GM19324 (cell line): ENCODE measurements around the gene KIF20A.
A peak's percentile ranks its signal among the peaks of the same experiment; 100 is the strongest.
"Not testable (repeated sequence)": the region's sequence is repeated elsewhere in the genome, so short reads cannot be mapped to it uniquely, and the experiment has no call there.

Experiments used
- ATAC-seq: cut with Tn5 transposase; IDR thresholded peaks from one replicate; pipeline ENCODE4 v1.9.1; 2021; ENCODE audit warnings: mild to moderate bottlenecking, moderate library complexity; ENCODE audit not compliant: unreplicated experiment, low FRiP score

Gene KIF20A

DNA sequence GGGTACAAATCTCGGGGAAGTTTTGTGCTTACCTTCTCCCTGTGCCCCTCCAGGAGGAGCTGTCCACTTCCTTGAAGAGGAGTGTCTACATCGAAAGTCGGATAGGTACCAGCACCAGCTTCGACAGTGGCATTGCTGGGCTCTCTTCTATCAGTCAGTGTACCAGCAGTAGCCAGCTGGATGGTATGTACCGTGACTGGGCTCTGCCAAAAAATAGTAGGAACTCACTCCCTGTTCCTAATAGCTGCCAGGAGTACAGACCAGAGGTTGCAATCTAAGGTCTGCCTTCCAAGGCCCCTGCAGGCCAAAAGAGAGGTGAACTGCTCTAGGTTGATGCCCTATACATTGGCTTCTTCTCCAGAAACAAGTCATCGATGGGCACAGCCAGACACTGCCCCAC is 3.9 kb downstream of the KIF20A start:
- ATAC-seq: no peak

DNA sequence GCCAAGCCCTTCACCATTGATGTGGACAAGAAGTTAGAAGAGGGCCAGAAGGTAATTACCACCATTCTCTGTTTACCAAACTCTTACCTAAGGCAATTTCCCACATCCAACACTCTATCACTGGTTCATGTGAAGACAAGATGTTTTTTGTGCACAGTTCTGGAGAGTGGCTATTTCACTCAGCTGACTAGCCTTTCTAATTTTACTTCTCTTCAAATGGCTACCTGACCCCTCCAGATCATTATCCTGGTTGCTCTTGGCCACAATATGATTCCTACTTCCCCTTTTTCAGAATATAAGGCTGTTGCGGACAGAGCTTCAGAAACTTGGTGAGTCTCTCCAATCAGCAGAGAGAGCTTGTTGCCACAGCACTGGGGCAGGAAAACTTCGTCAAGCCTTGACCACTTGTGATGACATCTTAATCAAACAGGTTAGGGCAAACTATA is 7.1 kb downstream of the KIF20A start:
- ATAC-seq: no peak

DNA sequence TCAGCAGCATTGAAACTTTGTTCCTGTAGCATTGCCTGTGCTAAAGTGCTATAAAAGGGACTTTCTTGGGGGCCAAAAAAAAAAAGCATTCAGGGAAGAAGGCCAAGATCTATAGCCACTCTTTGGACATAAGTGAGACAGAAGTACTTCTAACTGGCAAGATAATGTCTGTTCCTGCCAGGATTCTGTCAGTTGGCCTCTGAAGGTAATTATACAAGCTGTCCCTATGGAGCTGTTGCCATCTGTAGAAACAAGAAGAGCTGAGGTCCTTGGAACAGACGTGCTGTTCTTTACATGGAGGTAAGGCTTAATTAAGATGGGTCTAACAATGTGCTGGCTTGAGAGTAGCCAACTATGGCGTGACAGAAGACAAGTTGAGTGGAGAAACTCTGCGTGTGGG is 9.7 kb downstream of the KIF20A start:
- no peak for ATAC-seq

GRCh38 chr5:138192826-138193225 is 13.9 kb downstream of the KIF20A start:
- ATAC-seq: no peak

GRCh38 chr5:138193859-138194258 is 14.9 kb downstream of the KIF20A start:
- not testable (repeated sequence) for ATAC-seq

DNA sequence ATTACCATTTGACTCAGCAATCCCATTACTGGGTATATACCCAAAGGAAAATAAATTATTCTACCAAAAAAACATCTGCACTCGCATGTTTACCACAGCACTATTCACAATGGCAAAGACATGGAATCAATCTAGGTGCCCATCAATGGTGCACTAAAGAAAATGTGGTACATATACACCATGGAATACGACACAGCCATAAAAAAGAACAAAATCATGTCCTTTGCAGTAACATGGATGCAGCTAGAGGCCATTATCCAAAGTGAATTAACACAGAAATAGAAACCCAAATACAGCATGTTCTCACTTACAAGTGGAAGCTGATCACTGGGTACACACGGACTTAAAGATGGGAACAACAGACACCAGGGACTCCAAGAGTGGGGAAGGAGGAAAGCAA is 32.1 kb downstream of the KIF20A start:
- ATAC-seq: no peak

- peak; percentile 15 for ATAC-seq
These were observed 33.9 kb downstream of the KIF20A start for GRCh38 chr5:138212828-138213160.

DNA sequence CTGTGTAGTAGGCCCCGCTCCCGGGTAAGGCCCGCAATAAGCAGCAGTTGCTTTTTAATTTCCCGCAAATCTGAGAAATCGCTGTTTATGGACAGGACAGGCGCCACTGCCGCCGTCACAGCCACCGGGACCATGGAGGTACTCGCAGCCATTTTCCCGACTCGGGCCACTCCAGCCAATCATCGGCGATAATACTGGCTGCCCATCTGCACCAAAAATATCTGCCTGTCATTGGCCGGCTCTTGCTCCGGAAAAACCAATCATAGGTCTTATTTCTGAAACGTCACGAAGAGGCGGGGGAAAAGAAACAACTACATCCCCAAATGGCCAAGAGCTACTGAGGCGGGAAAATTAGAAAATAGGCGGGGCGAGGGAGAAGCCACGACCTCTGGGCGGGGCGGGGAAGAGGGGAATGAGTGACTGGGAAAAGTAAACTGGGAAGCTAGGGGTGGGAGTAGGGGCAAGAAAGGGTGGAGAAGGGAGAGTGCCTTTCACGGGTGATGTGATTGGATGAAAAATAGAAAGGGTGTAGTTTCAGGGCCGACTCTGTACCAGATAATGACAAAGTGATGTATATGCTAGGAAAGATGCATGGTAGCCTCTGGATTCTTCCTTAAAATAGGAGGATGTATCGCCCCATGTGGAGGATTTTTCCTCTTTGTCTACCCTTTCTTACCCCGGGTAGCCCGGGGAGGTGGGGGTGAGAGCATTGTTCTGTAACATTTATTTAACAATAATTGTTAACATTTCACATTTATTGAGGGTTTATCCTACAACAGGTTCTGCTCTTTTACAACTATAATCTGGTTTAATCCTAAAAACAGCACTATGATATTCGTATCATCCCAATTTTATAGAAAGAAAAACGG is 34.5 kb downstream of the KIF20A start, which contains the start of gene CDC23:
Gene CDC23 (minus strand): TSS at position 163 of the 869 bp plus-strand sequence. CDS start 11 bp downstream, at position 152.
- ATAC-seq: peak; percentile 97

DNA sequence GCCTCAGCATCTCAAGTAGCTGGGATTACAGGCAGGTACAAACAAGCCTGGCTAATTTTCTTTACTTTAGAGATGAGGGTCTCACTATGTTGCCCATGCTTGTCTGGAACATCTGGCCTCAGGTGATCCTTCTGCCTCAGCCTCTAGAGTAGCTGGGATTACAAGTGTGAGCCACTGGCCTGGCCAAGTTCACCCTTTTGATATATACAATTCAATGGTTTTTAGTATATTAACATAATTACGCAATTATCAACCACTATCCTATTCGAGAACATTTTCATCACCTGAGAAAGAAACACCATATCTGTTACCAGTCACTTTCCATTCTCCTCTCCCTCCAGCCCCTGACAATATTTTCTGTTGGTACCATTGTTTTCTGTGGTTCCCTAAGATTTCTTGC is 37.9 kb downstream of the KIF20A start:
- no peak for ATAC-seq

DNA sequence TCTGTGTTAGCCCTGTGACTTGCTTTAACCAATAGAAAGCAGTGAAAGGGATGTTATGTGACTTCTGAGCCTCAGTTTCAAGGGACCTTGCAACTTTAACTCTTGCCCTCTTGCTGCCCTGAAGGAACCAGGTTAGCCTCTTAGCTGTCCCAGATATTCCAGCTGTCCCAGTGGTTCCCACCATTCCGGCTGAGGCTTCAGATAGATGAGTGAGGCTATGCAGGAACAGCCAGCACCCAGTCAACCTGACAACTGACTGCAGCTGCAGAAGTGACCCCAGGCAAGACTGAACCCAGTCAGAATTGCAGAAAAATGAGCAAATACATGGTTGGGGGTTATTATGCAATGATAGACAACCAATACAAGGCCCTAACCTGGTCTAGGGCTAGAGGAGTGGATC is 44.6 kb downstream of the KIF20A start:
- no peak for ATAC-seq

DNA sequence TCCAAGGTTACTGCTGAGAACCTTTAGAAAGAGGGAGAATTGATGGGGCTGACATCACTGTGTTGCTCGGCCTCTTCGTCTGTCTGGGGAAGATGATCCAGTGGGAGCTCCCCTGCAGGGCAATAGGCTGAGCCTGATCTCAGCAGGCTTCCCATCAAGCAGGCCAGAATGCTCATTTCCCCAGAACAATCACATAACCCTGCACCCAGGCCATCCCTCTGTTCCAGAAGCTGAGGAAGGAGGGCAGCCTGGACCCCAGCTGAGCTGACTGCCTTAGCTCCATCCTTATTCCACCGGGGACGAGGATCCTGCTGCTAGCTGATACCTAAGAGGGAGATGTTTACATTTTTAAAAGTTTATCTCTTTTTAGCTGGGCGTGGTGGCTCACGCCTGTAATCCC is 45.8 kb downstream of the KIF20A start:
- ATAC-seq: no peak

DNA sequence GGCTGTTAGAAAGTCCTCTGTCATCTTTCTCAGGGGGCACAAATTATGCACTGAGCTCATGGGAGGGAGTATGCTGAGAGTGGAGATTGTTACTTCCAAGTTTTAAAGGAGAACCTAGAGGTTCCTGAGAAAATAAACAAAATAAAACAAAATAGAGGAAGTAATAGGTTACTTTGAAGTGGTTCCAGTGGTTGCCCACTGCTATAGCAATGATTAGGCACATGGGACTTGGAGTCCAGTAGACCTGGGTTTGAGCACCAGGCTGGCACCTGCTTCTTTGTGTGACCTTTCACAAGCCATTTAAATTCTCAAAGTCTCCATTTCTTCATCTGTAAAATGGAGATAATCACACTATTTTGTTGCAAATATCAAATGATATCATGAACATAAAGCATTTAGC is 48.0 kb downstream of the KIF20A start:
- no peak for ATAC-seq

DNA sequence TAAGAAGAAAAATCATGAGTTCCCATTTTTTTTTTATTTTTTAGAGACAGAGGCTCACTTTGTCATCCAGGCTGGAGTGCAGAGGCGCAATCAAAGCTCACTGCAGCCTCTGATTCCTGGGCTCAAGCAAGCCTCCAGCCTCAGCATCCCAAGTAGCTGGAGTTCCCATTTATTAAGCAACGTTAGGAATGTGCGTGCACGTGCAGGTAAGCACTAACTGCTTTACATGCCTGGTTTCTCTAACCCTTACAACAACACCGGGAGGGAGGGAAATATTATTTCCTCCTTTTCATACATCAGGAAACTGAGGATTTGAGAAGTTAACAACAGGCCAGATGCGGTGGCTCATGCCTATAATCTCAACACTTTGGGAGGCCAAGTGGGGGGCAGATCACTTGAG is 50.5 kb downstream of the KIF20A start:
- ATAC-seq: no peak

GRCh38 chr5:138230261-138230660 is 51.3 kb downstream of the KIF20A start:
- no peak for ATAC-seq

- no peak for ATAC-seq
These were observed 52.2 kb downstream of the KIF20A start for GRCh38 chr5:138230981-138231589.

DNA sequence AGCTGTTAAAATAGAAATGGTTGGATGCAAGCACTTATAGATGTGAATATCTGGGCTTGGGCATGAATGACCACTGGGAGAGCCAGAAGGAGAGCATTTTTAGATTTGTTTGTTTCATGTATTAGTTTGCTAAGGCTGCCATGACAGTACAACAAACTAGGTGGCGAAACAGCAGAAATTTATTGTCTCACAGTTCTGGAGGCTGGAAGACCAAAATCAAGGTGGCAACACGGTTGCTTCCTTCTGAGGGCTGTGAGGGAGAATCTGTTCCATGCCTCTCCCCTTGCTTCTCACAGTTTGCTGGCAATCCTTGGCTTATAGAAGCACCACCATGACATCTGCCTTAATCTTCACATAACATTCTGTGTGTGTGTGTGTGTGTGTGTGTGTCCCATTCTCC is 54.4 kb downstream of the KIF20A start:
- no peak for ATAC-seq

- no peak for ATAC-seq
These were observed 55.7 kb downstream of the KIF20A start for GRCh38 chr5:138234651-138235050.
